NCI-H2107 treated with DMSO at 0.1 percent for 48 hours (cell line): Measurements from ENCODE around the gene OR2L5.

Experiments used
- DNase-seq: peaks from one replicate; lab custom pipeline; 2025; ENCODE audit not compliant: unreplicated experiment; lab: John Stamatoyannopoulos, UW

The OR2L5 gene

GRCh38 chr1:248013229-248013710, at the start of gene OR2L5:
TSS of gene OR2L5 (plus strand) at chr1:248013660. CDS start at chr1:248021948, 8,288 bp downstream.
- DNase-seq = no peak

- no peak for DNase-seq
Observed at GRCh38 chr1:247964933-247965332, 48.5 kb upstream of the OR2L5 start, which contains the start of gene OR2AK2. TSS of gene OR2AK2 (plus strand) at chr1:247965233. CDS start at chr1:247965377, 144 bp downstream.

GRCh38 chr1:247966532-247967204, 46.8 kb upstream of the OR2L5 start:
- DNase-seq = no peak

GRCh38 chr1:247992986-247993385, 20.5 kb upstream of the OR2L5 start:
- no peak for DNase-seq

- no peak for DNase-seq
Observed at GRCh38 chr1:247998811-247999210, 14.6 kb upstream of the OR2L5 start.

- no peak for DNase-seq
Observed at GRCh38 chr1:248000169-248000568, 13.3 kb upstream of the OR2L5 start.

- no peak for DNase-seq
Observed at GRCh38 chr1:248007778-248008177, 5.7 kb upstream of the OR2L5 start.

GRCh38 chr1:248009681-248010080, 3.8 kb upstream of the OR2L5 start:
- DNase-seq = no peak

- no peak for DNase-seq
Observed at GRCh38 chr1:248015803-248016202, 2.3 kb downstream of the OR2L5 start.

- no peak for DNase-seq
Observed at GRCh38 chr1:248029770-248030169, 16.3 kb downstream of the OR2L5 start, which contains the start of gene OR2L2. TSS of gene OR2L2 (plus strand) at chr1:248030070. CDS start at chr1:248038268, 8,198 bp downstream.

GRCh38 chr1:248045209-248045608, 31.7 kb downstream of the OR2L5 start:
- DNase-seq = no peak

- DNase-seq = no peak
Observed at GRCh38 chr1:248046536-248046935, 33.1 kb downstream of the OR2L5 start, which contains the start of gene OR2L3. TSS of gene OR2L3 (plus strand) at chr1:248046836. CDS start at chr1:248060682, 13,846 bp downstream.

- no peak for DNase-seq
Observed at GRCh38 chr1:248047008-248047407, 33.5 kb downstream of the OR2L5 start.

- no peak for DNase-seq
Observed at GRCh38 chr1:248054671-248055070, 41.2 kb downstream of the OR2L5 start.

- DNase-seq = no peak
Observed at GRCh38 chr1:248055261-248055660, 41.8 kb downstream of the OR2L5 start.

GRCh38 chr1:248065071-248065470, 51.6 kb downstream of the OR2L5 start:
- DNase-seq = no peak

GRCh38 chr1:248065604-248066003, 52.1 kb downstream of the OR2L5 start:
- no peak for DNase-seq
